ENCODE results near the gene LRRC36. TPM values are rescaled to one million over a fixed set of nuclear protein-coding genes. Genes with fewer than 3 reads are reported as not detected.
A peak's percentile ranks its signal among the peaks of the same experiment; 100 is the strongest.

The LRRC36 gene
- polyA plus RNA-seq, 1 donor (not counting 4 experiments of a cell fraction or from before 2014, with no cell fraction given): not detected

DNA sequence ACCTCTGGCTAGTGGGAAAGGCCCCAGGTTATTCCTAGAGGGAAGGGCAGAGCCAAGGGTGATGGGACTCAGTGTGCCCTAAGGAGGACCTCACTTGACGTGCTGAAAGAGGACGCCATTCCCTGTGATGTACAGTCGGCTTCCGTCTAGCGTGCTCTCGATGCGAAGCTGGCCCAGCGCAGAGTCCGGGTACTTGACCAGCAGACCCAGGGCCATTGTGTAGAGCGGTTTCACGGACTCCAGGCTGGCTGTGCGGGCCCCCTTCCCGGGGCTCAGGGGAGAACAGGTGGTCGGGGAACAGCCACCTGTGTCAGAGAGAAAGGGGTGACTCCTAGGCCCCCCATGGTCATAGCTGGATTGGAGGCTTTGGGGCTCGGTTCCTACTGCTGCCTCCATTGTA is 27.3 kb upstream of the LRRC36 start:
- Histone ChIP-seq H3K27me3 (ENCODE audit: control insufficient read depth, extremely low read depth, insufficient read depth, low read length) (peaks cover 38% of the 10 kb centered on the region), H3K9me1 (ENCODE audit: control insufficient read depth, extremely low read depth, insufficient read depth, low read length) (no peaks in the 10 kb centered on the region), H3K9me3 (ENCODE audit: control insufficient read depth, low read depth, low read length) (no peaks in the 10 kb centered on the region), H3K4me1 (ENCODE audit: control insufficient read depth, extremely low read depth, insufficient read depth, low read length) (no peaks in the 10 kb centered on the region), H3K27ac (ENCODE audit: control insufficient read depth, insufficient read depth, low read length) (no peak overlapping the region), H2AFZ (ENCODE audit: control insufficient read depth, low read length) (no peak overlapping the region), H3K4me3 (ENCODE audit: control insufficient read depth in 2 of 3, extremely low read depth in 1 of 3, insufficient read depth in 2 of 3, low read depth in 1 of 3, low read length in 3 of 3) (no peak overlapping the region), H3K9ac (ENCODE audit: control insufficient read depth, extremely low read depth, insufficient read depth, low read length) (no peak overlapping the region), H4K20me1 (ENCODE audit: control insufficient read depth, extremely low read depth, insufficient read depth, low read length) (no peaks in the 10 kb centered on the region), H3K36me3 (ENCODE audit: control insufficient read depth in 2 of 2, extremely low read depth in 1 of 2, insufficient read depth in 2 of 2, low read length in 2 of 2) (no peaks in the 10 kb centered on the region), H3K79me2 (ENCODE audit: control insufficient read depth, insufficient read depth, low read length) (no peaks in the 10 kb centered on the region), H3K4me2 (ENCODE audit: control insufficient read depth, extremely low read depth, insufficient read depth, low read depth, low read length) (no peak overlapping the region)
- DNase-seq (ENCODE audit: low read depth, low spot score) (no peak), FAIRE-seq (no peak)
- dilution Hi-C loops (cut with MboI; ENCODE audit: extremely low pct_ligation_motif_present, low sequenced_read_pairs): no loop called here
- TF ChIP-seq, protein P1, sequence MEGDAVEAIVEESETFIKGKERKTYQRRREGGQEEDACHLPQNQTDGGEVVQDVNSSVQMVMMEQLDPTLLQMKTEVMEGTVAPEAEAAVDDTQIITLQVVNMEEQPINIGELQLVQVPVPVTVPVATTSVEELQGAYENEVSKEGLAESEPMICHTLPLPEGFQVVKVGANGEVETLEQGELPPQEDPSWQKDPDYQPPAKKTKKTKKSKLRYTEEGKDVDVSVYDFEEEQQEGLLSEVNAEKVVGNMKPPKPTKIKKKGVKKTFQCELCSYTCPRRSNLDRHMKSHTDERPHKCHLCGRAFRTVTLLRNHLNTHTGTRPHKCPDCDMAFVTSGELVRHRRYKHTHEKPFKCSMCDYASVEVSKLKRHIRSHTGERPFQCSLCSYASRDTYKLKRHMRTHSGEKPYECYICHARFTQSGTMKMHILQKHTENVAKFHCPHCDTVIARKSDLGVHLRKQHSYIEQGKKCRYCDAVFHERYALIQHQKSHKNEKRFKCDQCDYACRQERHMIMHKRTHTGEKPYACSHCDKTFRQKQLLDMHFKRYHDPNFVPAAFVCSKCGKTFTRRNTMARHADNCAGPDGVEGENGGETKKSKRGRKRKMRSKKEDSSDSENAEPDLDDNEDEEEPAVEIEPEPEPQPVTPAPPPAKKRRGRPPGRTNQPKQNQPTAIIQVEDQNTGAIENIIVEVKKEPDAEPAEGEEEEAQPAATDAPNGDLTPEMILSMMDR (optimal IDR thresholded peaks at IDR 0.05 in 1 of 3, IDR thresholded peaks at IDR 0.05 in 1 of 3, conservative IDR thresholded peaks at IDR 0.05 in 1 of 3; ENCODE audit: extremely low read depth in 1 of 3, insufficient read depth in 2 of 3, low read length in 3 of 3): no peak
- no peak for TF ChIP-seq EZH2 (IDR thresholded peaks at IDR 0.05; ENCODE audit: low read length)

DNA sequence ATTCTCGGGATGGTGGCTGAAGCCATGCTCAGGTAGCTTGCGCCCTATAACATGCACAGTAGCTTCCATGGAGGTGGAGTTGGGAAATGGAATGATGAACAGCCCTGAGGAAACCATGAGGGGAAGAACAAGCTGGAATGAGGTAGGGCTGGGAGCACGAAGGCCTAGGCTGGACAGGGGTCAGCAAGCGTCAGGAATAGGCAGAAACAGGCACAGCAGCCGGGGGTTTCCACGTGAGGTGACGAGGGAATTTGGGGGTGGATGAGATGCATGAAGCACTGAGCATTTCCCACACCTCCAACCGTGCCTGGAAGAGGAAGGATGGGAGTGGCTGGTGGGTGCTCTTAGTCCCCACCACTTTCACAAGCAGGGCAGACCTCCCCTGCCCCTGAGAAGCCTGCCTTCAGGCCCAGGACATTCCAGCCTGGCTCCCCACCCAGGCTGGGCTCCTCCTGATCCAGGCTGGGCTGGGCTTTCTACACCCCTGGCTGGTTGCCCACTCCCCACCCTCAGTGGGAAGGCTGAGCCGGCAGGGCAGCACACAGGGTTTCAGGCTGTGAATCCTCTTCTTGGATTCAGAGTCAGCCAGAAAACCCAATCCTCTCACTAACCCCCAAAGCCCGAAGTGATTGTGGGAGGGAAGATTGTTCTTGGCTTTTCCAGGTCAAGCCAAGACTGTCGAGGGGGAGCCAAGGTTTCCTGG is 25.4 kb upstream of the LRRC36 start:
- no peaks in the 10 kb centered on the region for H4K20me1 ChIP-seq (ENCODE audit: control insufficient read depth, extremely low read depth, insufficient read depth, low read length)
- no peaks in the 10 kb centered on the region for H3K9me3 ChIP-seq (ENCODE audit: control insufficient read depth, low read depth, low read length)
- H3K9me1 ChIP-seq (ENCODE audit: control insufficient read depth, extremely low read depth, insufficient read depth, low read length): no peaks in the 10 kb centered on the region
- DNase-seq (ENCODE audit: low read depth, low spot score) (no peak), FAIRE-seq (no peak)
- peaks cover 23% of the 10 kb centered on the region for H3K27me3 ChIP-seq (ENCODE audit: control insufficient read depth, extremely low read depth, insufficient read depth, low read length)
- no peaks in the 10 kb centered on the region for H3K79me2 ChIP-seq (ENCODE audit: control insufficient read depth, insufficient read depth, low read length)
- H3K4me1 ChIP-seq (ENCODE audit: control insufficient read depth, extremely low read depth, insufficient read depth, low read length): no peaks in the 10 kb centered on the region
- no peak overlapping the region for H3K4me3 ChIP-seq (ENCODE audit: control insufficient read depth in 2 of 3, extremely low read depth in 1 of 3, insufficient read depth in 2 of 3, low read depth in 1 of 3, low read length in 3 of 3)
- dilution Hi-C loops (cut with MboI; ENCODE audit: extremely low pct_ligation_motif_present, low sequenced_read_pairs): no loop called here
- no peak overlapping the region for H3K4me2 ChIP-seq (ENCODE audit: control insufficient read depth, extremely low read depth, insufficient read depth, low read depth, low read length)
- H3K27ac ChIP-seq (ENCODE audit: control insufficient read depth, insufficient read depth, low read length): no peak overlapping the region
- no peaks in the 10 kb centered on the region for H3K36me3 ChIP-seq (ENCODE audit: control insufficient read depth in 2 of 2, extremely low read depth in 1 of 2, insufficient read depth in 2 of 2, low read length in 2 of 2)
- TF ChIP-seq EZH2 (IDR thresholded peaks at IDR 0.05; ENCODE audit: low read length): peak; percentile 48
- TF ChIP-seq, protein P1 (optimal IDR thresholded peaks at IDR 0.05 in 1 of 3, IDR thresholded peaks at IDR 0.05 in 1 of 3, conservative IDR thresholded peaks at IDR 0.05 in 1 of 3; ENCODE audit: extremely low read depth in 1 of 3, insufficient read depth in 2 of 3, low read length in 3 of 3): no peak
- no peak overlapping the region for H2AFZ ChIP-seq (ENCODE audit: control insufficient read depth, low read length)
- H3K9ac ChIP-seq (ENCODE audit: control insufficient read depth, extremely low read depth, insufficient read depth, low read length): no peak overlapping the region

Measured in keratinocyte (primary cell).